ENCODE data around the gene RBM28. TPM values are rescaled to one million over a fixed set of nuclear protein-coding genes. Genes with fewer than 3 reads are reported as not detected.

RBM28 gene
- polyA plus RNA-seq, 1 donor (not counting 4 experiments of a cell fraction or from before 2014, with no cell fraction given), result 36.4 TPM

GRCh38 chr7:128307061-128307460, 36.6 kb downstream of the RBM28 start:
- Histone ChIP-seq H3K9me3 (ENCODE audit: control insufficient read depth, low read depth, low read length) (no peaks in the 10 kb centered on the region), H3K27ac (ENCODE audit: control insufficient read depth, insufficient read depth, low read length) (no peak overlapping the region), H3K4me1 (ENCODE audit: control insufficient read depth, extremely low read depth, insufficient read depth, low read length) (no peaks in the 10 kb centered on the region), H3K36me3 (ENCODE audit: control insufficient read depth in 2 of 2, extremely low read depth in 1 of 2, insufficient read depth in 2 of 2, low read length in 2 of 2) (peaks cover 21 to 41% of the 10 kb centered on the region in 2 experiments), H2AFZ (ENCODE audit: control insufficient read depth, low read length) (no peak overlapping the region), H3K4me3 (ENCODE audit: control insufficient read depth in 2 of 3, extremely low read depth in 1 of 3, insufficient read depth in 2 of 3, low read depth in 1 of 3, low read length in 3 of 3) (no peak overlapping the region), H3K9me1 (ENCODE audit: control insufficient read depth, extremely low read depth, insufficient read depth, low read length) (no peaks in the 10 kb centered on the region), H3K79me2 (ENCODE audit: control insufficient read depth, insufficient read depth, low read length) (no peaks in the 10 kb centered on the region), H3K27me3 (ENCODE audit: control insufficient read depth, extremely low read depth, insufficient read depth, low read length) (no peaks in the 10 kb centered on the region), H3K9ac (ENCODE audit: control insufficient read depth, extremely low read depth, insufficient read depth, low read length) (no peak overlapping the region), H4K20me1 (ENCODE audit: control insufficient read depth, extremely low read depth, insufficient read depth, low read length) (no peaks in the 10 kb centered on the region), H3K4me2 (ENCODE audit: control insufficient read depth, extremely low read depth, insufficient read depth, low read depth, low read length) (no peak overlapping the region)
- FAIRE-seq, result no peak
- no peak for DNase-seq (ENCODE audit: low read depth, low spot score)
- dilution Hi-C loops (cut with MboI; ENCODE audit: extremely low pct_ligation_motif_present, low sequenced_read_pairs), result no loop called here
- TF ChIP-seq CTCF (optimal IDR thresholded peaks at IDR 0.05 in 1 of 3, IDR thresholded peaks at IDR 0.05 in 1 of 3, conservative IDR thresholded peaks at IDR 0.05 in 1 of 3; ENCODE audit: extremely low read depth in 1 of 3, insufficient read depth in 2 of 3, low read length in 3 of 3) (no peak), EZH2 (IDR thresholded peaks at IDR 0.05; ENCODE audit: low read length) (no peak)

- H3K9me1 ChIP-seq (ENCODE audit: control insufficient read depth, extremely low read depth, insufficient read depth, low read length), result no peaks in the 10 kb centered on the region
- H3K4me1 ChIP-seq (ENCODE audit: control insufficient read depth, extremely low read depth, insufficient read depth, low read length), result no peaks in the 10 kb centered on the region
- FAIRE-seq, result no peak
- no peaks in the 10 kb centered on the region for H3K27me3 ChIP-seq (ENCODE audit: control insufficient read depth, extremely low read depth, insufficient read depth, low read length)
- H3K27ac ChIP-seq (ENCODE audit: control insufficient read depth, insufficient read depth, low read length), result no peak overlapping the region
- H3K36me3 ChIP-seq (ENCODE audit: control insufficient read depth in 2 of 2, extremely low read depth in 1 of 2, insufficient read depth in 2 of 2, low read length in 2 of 2), result peaks cover 19 to 22% of the 10 kb centered on the region in 2 experiments
- no peaks in the 10 kb centered on the region for H4K20me1 ChIP-seq (ENCODE audit: control insufficient read depth, extremely low read depth, insufficient read depth, low read length)
- no peaks in the 10 kb centered on the region for H3K9me3 ChIP-seq (ENCODE audit: control insufficient read depth, low read depth, low read length)
- dilution Hi-C loops (cut with MboI; ENCODE audit: extremely low pct_ligation_motif_present, low sequenced_read_pairs), result no loop called here
- no peak overlapping the region for H3K9ac ChIP-seq (ENCODE audit: control insufficient read depth, extremely low read depth, insufficient read depth, low read length)
- DNase-seq (ENCODE audit: low read depth, low spot score), result no peak
- no peaks in the 10 kb centered on the region for H3K79me2 ChIP-seq (ENCODE audit: control insufficient read depth, insufficient read depth, low read length)
- no peak overlapping the region for H2AFZ ChIP-seq (ENCODE audit: control insufficient read depth, low read length)
- TF ChIP-seq EZH2 (IDR thresholded peaks at IDR 0.05; ENCODE audit: low read length) (no peak), CTCF (optimal IDR thresholded peaks at IDR 0.05 in 1 of 3, IDR thresholded peaks at IDR 0.05 in 1 of 3, conservative IDR thresholded peaks at IDR 0.05 in 1 of 3; ENCODE audit: extremely low read depth in 1 of 3, insufficient read depth in 2 of 3, low read length in 3 of 3) (no peak)
- no peak overlapping the region for H3K4me3 ChIP-seq (ENCODE audit: control insufficient read depth in 2 of 3, extremely low read depth in 1 of 3, insufficient read depth in 2 of 3, low read depth in 1 of 3, low read length in 3 of 3)
- H3K4me2 ChIP-seq (ENCODE audit: control insufficient read depth, extremely low read depth, insufficient read depth, low read depth, low read length), result no peak overlapping the region
Measured at GRCh38 chr7:128304212-128304611, 39.5 kb downstream of the RBM28 start.

Measured in keratinocyte (primary cell).